Mesodermal cell (in vitro differentiated cells): Measurements from ENCODE around the gene SMLR1.

Experiments
- H3K27ac ChIP-seq: 2 replicates; pipeline ENCODE4 v1.7.0; 2013; ENCODE audit warnings: mild to moderate bottlenecking, low read depth, low read length, moderate library complexity; ENCODE audit not compliant: severe bottlenecking
- H3K36me3 ChIP-seq: 2 replicates; pipeline ENCODE4 v1.7.1; 2013; ENCODE audit warnings: mild to moderate bottlenecking, low read length, moderate library complexity; ENCODE audit not compliant: control insufficient read depth, insufficient read depth
- H3K4me1 ChIP-seq: one replicate; pipeline ENCODE4 v1.7.1; 2013; ENCODE audit warnings: mild to moderate bottlenecking, low read length; ENCODE audit not compliant: insufficient read depth, control insufficient read depth, poor library complexity, severe bottlenecking
- H3K4me3 ChIP-seq: 2 replicates; pipeline ENCODE4 v1.7.0; 2013; ENCODE audit warnings: low read length, control low read depth, mild to moderate bottlenecking; ENCODE audit not compliant: insufficient read depth, poor library complexity, severe bottlenecking; ENCODE audit errors: extremely low read depth
- H3K9me3 ChIP-seq: 2 replicates; pipeline ENCODE4 v1.7.1; 2013; ENCODE audit warnings: mild to moderate bottlenecking, low read length, moderate library complexity; ENCODE audit not compliant: control insufficient read depth
- WGBS, 2 experiments: methylation state at CpG; one replicate each; pipeline ENCODE4 v1.1.5; 2013; ENCODE audit warnings: missing lambda C conversion rate in 2 of 2; ENCODE audit not compliant: insufficient coverage in 2 of 2; 5-methylcytosine and 5-hydroxymethylcytosine counted together

The SMLR1 gene

DNA sequence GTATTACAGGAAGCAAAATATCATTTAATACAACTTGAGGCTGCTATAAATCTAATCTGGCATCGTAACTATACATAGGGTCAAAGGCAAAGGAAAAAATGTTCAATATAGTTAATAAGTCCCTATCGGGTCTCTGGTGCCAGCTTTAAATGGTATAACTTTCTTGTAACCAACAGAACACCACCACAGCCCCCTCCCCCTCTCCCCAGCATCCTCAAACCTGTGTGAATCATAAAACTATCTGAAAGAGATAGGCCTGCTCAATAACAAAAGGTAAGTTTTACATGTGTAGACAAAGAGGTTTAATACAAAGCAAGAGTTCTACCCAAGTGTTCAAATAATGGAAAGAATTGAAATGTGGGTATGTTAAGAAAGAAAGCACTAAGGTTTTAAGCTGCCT, 12.2 kb downstream of the SMLR1 start:
- WGBS, 2 experiments = no CpG with 5 or more reads among the region's 2 CpGs
- Histone ChIP-seq H3K36me3 (no peaks in the 10 kb centered on the region), H3K9me3 (no peaks in the 10 kb centered on the region), H3K27ac (no peak overlapping the region), H3K4me3 (no peak overlapping the region), H3K4me1 (no peaks in the 10 kb centered on the region)

DNA sequence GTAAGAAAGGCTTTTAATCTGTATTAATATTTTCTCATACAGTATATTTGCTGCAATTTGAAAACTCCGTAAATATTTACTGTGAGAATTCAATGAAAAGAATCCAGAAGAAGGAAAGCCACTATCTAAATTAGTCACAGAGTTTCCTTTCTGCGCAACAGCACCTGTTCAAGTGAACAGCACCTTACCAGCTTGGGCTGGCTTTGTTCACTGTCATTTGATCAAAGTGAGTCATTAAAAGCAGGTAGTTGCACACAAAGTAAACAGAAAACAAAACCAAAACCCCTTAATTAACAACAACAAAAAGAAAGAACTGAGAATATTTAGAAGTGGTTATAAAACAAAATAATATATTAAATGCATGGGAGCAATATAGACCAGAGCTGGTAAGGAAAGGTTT, 12.8 kb downstream of the SMLR1 start:
- no peaks in the 10 kb centered on the region for H3K36me3 ChIP-seq
- WGBS, 2 experiments = no CpG with 5 or more reads among the region's 2 CpGs
- H3K4me1 ChIP-seq = no peaks in the 10 kb centered on the region
- no peak overlapping the region for H3K4me3 ChIP-seq
- H3K9me3 ChIP-seq = no peaks in the 10 kb centered on the region
- no peak overlapping the region for H3K27ac ChIP-seq

DNA sequence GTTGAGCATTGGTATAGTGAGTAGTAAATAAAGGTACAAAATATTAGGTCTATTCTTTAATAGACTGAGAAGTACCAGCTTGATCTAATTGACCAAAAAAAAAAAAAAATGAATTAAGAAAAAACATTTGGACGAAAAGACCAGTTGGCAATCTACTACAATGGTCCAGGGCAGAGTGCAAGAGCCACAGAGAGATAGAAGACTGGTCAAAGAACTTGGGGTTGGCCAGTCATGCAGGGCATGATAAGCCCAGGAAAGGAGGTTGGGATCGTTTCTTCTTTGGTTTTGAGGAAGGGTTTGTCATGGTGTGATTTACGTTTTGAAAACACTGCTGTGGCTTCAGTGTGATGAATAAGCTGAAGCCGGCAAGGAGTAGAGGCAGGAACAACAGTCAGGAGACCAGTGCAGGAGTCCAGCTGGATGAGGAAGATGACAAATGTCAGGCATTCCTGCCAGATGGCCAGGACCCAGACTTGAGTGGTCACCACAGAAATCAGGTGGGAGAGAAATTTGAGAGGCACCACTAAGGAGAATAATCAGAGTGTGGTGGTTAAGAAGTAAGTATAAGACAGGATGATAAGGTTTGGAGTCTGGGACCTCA, 14.0 kb downstream of the SMLR1 start:
- H3K4me3 ChIP-seq = no peak overlapping the region
- no peaks in the 10 kb centered on the region for H3K9me3 ChIP-seq
- H3K36me3 ChIP-seq = no peaks in the 10 kb centered on the region
- no peak overlapping the region for H3K27ac ChIP-seq
- 97 to 100% methylated on average over 1 to 3 of the region's 4 CpGs for WGBS, 2 experiments
- no peaks in the 10 kb centered on the region for H3K4me1 ChIP-seq

DNA sequence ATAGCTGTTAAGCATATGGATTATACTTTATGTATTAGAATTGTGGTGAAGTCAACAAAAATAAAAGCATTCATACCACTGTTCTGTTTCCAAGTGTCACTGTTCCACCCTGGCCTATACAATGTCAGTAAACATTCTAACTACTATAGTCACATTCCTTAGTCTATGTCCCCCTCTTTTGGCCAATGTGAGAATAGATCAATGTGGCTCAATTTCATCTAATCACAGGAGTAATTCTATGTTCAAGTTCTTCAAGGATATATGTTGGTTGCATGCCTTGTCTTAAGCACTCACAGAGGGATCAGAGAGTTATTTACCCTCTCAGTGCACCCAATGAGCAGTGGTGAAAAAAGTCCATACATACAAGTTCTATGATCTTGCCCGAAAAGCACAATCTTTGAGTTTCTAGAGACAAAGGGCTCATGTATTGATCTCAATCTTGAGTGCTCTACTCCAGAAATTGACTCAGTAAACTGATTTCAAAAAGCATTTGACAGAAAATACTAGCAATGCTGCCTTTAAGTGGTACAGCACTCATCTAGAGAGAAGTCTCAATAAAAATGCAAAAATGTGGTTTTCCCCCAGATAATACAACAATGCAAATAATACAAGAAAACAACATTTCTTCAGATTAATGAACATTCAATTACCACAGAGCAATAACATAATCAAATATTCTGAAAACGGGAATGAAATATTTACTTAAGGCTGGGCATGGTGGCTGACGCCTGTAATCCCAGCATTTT, 16.5 kb downstream of the SMLR1 start:
- H3K4me3 ChIP-seq = no peak overlapping the region
- no peaks in the 10 kb centered on the region for H3K36me3 ChIP-seq
- no peaks in the 10 kb centered on the region for H3K9me3 ChIP-seq
- WGBS, 2 experiments = 50 to 60% methylated on average over 3 of the region's 3 CpGs
- H3K27ac ChIP-seq = no peak overlapping the region
- H3K4me1 ChIP-seq = no peaks in the 10 kb centered on the region

DNA sequence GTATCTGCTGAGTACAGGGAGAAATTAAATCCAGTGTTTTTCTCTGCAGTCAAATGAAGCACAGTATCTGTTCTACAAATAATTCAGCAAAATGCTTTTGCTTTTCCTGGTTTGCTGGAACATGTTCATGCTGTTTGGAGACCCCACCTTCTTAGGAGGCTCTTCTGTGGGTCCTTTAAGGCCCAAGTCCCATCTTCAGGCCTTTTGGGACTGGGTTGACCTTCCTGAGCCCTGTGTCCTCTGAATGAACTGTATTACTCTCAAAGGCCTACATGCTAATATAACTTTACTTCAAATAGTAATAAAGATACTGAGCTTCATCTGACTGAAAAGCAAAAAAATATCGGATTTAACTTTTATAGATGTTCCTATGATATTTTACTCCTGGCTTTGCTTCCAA, 19.3 kb downstream of the SMLR1 start:
- WGBS, 2 experiments = 100% methylated on average over 1 of the region's 1 CpG; no CpG with 5 or more reads in 1 of the 2 experiments
- no peak overlapping the region for H3K27ac ChIP-seq
- no peak overlapping the region for H3K4me3 ChIP-seq
- peaks cover 4% of the 10 kb centered on the region for H3K36me3 ChIP-seq
- no peaks in the 10 kb centered on the region for H3K4me1 ChIP-seq
- H3K9me3 ChIP-seq = no peaks in the 10 kb centered on the region

DNA sequence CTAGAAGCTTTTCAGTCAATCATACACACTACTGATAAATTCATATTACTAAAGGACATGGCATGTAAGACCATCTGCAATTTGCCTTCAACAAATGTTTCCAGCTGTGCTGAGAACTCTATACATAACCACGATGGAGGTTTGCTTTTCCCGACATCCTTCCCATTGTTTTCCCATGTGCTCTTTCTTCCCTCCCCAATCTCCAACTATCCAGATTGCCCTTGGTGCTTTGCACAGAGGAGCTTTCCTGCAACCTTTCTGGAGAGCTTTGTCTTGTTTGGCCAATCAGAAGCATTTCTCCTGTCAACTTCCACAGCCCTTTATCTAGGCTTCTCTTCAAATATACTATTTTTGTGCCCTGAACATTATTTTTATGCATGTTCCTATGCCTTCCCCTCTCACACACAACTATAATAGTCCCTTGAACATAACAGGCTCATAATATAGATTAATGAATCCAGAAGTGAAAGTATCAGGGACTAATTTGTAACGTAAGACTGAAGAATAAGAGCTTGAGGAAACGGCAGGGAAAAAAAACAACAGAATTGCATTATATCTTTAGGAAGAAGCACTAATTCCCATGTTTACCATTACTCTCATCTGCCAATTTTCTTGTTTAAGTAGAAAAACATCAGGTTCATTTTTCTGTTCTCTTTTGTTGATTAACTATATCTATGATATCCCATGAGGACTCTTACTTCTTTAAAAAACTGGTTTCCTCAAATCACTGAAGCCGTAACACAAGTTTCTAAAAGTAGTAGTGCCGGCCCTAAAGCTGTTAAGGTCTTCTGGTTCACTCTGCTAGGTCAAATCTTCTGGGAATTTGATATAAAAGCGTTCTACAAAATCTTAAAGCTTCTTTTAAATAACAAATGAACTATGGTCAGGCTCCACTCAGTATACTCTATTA, 20.1 kb downstream of the SMLR1 start:
- 87 to 96% methylated on average over 3 to 4 of the region's 7 CpGs for WGBS, 2 experiments
- Histone ChIP-seq H3K9me3 (no peaks in the 10 kb centered on the region), H3K4me1 (no peaks in the 10 kb centered on the region), H3K27ac (no peak overlapping the region), H3K4me3 (no peak overlapping the region), H3K36me3 (peaks cover 4% of the 10 kb centered on the region)

DNA sequence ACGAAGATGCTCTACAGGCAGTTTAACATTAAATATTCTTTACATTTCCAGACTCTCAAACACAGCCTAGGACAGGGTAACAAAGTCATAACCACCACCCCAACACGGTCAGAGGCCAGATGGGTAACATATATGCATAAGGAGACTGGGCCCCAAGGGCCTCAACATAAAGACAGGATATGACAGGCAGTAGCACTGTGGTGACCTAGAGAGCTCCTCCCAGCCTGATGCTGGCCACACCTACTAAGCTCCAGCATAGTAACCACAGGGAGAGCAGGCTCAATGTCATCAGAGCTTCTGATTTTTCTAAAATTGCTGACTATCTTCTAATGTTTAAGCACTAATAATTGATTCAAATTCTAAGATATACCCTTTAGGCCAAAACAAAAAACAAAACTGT, 21.7 kb downstream of the SMLR1 start:
- no peak overlapping the region for H3K27ac ChIP-seq
- peaks cover 4% of the 10 kb centered on the region for H3K36me3 ChIP-seq
- H3K9me3 ChIP-seq = no peaks in the 10 kb centered on the region
- WGBS, 2 experiments = 83% methylated on average over 1 of the region's 2 CpGs; no CpG with 5 or more reads in 1 of the 2 experiments
- peaks cover 11% of the 10 kb centered on the region for H3K4me1 ChIP-seq
- no peak overlapping the region for H3K4me3 ChIP-seq

DNA sequence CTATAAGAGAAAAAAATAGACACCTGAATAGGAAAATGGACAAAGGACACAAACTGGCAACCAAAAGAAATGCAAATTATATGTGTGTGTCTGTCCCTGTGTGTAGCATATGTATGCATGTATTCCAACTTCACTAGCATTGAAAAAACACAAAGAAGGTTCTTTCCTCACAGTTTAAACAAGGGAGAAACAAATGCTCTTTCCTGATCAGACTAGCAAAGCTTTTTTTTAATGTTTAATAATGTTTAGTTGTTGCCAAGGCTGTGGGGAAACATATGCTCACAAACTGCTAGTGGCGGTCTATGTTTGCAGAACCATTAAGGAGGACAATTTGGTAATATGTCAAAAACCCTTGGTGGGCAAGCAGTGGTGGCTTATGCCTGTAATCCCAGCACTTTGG, 22.4 kb downstream of the SMLR1 start:
- Histone ChIP-seq H3K4me3 (no peak overlapping the region), H3K9me3 (no peaks in the 10 kb centered on the region), H3K27ac (no peak overlapping the region), H3K36me3 (peaks cover 4% of the 10 kb centered on the region), H3K4me1 (peaks cover 11% of the 10 kb centered on the region)
- WGBS, 2 experiments = 100% methylated on average over 1 of the region's 1 CpG

DNA sequence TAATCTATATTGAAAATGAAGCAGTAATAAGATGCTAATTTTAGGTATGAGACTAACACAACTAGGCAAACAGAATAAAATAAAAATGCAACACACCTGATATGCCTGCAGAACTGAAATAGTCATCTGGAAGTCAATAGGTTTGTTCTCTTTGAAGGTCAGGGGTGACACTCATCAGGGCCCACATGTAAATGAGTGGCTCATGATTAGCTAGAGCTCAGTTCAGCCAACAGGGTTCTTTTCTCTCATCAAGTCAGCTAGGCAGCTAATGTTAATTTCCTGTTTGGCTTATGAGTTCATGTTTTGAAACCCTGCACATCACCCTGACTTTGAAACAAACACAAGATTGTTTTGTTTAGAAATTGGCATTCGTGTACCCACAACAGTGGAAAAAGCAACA, 23.8 kb downstream of the SMLR1 start:
- Histone ChIP-seq H3K9me3 (no peaks in the 10 kb centered on the region), H3K36me3 (peaks cover 7% of the 10 kb centered on the region), H3K27ac (no peak overlapping the region), H3K4me3 (no peak overlapping the region), H3K4me1 (peaks cover 11% of the 10 kb centered on the region)
- 89 to 100% methylated on average over 1 of the region's 1 CpG for WGBS, 2 experiments

DNA sequence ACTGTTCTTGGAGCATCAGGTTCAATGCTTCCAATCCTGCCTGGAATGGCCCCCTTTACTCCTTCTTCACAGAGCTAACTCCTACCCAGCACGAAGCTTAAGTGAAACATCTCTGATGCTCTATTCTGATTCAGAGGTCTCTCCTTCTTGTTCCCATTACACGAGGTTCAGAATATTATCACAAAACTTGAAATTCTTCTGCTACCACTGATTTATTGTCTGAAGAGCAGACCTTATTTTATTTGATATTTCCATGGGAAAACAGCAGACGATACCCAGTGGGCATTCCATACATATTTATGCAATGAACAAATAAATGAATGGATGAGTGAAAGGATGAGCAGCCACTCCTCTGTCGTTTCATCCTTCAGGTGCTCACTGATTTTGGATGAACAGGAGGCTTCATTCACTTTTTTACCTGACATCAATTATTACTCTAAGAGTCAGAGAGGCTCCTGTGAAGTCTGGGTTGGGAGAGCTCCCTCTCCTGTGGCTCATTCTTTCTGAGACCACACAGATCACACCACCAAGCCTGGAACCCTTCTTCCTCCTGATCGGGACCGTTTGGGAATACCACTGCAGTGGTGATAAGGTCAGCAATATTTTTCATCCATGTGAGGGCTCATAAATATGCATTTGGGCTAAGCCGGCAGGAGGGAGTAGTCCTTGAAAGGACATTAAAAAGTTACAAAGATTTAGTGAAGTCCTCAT, 25.8 kb downstream of the SMLR1 start:
- WGBS, 2 experiments = 94 to 95% methylated on average over 2 of the region's 7 CpGs
- Histone ChIP-seq H3K36me3 (peaks cover 15% of the 10 kb centered on the region), H3K4me3 (no peak overlapping the region), H3K4me1 (peaks cover 11% of the 10 kb centered on the region), H3K27ac (no peak overlapping the region), H3K9me3 (no peaks in the 10 kb centered on the region)
